ENCODE measurements around the gene KDR.

The KDR gene

DNA sequence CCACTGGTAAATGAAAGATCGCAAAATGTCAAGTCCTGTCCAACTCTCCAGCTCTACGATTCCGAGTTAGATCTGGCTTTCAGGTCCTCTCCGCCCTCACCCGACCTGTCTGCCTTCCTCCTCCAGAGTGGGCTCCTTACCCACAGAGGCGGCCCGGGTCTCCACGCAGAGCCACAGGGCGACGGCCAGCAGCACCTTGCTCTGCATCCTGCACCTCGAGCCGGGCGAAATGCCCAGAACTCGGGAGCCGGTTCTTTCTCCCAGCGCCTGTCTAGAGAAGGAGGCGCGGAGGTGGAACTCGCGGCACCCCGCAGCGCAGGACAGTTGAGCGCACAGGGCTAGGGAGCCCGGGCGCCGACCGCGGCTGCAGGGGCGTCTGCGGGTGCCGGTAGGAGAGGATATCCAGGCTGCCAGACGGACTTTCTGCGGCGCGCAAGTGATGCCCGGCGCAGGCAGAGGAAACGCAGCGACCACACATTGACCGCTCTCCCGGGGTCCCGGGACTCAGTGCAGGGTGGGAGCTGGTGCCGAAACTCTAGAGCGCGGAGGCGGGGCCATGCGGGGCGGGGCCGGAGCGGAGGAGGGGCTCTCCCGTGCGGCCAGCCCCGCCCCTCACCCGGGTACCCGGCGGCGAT is at the start of gene KDR:
Gene KDR, minus strand, starts transcription at position 509 of the 635 bp plus-strand sequence. Its CDS starts 302 bp downstream, at position 207.
- DNase-seq (ENCODE audit: low read depth in 2 of 2): no peak

DNA sequence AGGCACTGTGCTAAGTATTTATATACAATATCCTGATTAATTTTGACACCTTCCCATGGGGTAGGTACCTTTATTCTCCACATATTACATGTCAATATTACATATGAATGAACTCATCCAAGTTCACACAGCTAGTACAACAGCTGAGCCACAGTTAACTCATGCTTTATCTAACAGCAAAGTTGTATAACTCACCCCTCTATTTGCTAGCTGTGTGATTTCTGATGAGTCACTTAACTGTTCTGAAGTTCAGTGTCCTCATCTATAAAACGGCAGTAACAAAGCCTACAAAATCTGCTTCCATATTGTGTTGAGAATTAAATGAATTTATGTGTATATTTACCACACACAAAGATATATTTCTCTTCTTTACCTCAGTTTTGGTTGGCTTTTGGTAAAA is 48.2 kb upstream of the KDR start:
- DNase-seq (ENCODE audit: low read depth in 2 of 2): no peak

DNA sequence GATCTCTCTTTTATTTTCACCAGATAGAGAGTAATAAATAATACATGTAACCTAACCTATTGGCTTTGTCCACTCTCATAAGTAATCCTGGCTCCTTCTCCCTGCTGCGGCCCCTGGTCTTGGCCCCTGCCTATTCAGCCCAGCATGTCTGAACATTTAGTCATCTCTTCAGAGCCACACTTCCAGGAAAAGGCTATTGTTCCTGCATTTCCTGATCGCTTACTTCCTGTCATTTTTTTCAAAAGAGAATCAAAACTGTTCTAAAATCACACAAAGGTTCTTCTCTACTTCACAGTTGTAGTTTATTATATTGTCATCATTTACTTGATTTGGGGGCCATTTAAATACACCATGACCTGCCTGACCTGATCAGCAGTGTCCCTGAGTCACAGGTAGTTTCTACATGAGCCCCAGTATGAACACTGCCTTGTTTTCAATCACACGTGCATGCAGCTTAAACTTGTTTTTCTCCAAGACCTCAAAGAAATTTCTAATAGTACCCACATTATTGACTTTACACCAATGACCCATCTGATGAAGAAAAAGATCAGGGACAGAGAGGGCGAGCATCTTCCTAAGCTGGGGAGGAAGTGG is 47.4 kb upstream of the KDR start:
- no peak for DNase-seq (ENCODE audit: low read depth in 2 of 2)

DNA sequence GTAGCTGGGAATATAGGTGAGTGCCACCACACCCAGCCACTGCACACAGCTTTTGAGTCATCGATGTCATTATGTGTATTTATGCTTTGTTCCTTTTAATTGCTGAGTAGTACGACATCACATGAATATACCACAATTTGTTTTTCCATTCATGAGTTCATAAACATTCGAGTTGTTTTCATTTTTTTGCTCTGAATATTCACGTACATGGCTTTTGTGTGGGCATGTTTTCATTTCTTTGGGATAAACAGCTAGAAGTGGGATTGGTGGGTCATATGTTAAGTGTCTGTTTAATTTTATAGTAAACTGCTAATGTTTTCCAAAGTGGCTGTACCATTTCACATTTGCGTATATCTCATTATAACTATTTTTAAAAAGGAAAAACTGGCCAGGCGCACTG is 45.1 kb upstream of the KDR start:
- no peak for DNase-seq (ENCODE audit: low read depth in 2 of 2)

DNA sequence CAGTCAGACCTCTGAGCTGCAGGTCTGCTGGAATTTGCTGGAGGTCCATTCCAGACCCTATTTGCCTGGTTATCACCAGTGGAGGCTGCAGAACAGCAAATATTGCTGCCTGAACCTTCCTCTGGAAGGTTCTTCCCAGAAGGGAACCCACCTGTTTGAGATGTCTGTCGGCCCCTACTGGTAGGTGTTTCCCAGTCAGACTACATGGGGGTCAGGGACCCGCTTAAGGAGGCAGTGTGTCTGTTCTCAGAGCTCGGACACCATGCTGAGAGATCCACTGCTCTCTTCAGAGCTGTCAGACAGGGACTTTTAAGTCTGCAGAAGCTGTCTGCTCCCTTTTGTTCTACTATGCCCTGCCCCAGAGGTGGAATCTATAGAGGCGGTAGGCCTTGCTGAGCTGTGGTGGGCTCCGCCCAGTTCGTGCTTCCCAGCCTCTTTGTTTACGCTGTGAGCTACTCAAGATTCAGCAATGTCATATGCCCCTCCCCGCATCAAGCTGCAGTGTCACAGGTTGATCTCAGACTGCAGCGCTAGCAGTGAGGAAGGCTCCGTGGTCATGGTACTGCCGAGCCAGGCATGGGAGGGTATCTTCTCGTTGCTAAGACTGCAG is 44.1 kb upstream of the KDR start:
- DNase-seq (ENCODE audit: low read depth in 2 of 2): no peak

DNA sequence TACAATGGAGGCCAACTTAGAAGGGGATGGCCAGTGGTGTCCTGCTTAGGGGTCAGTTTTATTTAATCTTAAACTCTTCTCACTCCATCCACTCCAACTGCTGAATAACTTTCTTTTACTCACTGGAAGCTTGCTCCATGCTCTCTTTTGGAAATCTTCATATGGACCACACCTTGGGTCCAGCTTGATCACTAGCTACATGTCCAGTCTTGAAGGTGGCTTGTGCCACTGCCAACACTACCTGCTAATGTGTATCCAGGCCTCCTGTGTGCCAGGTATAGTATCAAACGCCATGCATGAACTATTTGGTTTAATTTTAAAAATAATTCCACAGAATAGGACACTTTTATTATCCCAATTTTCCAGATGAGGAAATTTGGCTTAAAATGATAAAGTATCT is 37.0 kb upstream of the KDR start:
- DNase-seq (ENCODE audit: low read depth in 2 of 2): no peak

DNA sequence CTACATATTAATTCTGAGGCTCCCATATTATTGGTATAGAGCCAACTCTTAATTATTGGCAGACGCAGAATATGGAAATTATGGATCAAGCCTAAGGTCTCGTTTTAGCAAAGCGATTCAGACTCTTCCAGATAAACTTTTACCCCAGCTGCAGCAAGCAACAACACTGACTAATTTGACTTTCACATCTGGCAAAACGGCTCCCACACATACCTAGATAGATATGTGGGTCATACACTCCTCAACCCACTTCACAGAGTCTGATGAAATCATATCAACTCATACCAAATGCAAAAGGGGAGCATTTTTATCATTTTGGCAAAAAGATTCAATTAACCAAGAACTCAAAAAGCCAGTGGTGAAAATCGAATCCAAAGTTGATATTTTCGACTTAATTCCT is 36.3 kb upstream of the KDR start:
- DNase-seq (ENCODE audit: low read depth in 2 of 2): no peak

DNA sequence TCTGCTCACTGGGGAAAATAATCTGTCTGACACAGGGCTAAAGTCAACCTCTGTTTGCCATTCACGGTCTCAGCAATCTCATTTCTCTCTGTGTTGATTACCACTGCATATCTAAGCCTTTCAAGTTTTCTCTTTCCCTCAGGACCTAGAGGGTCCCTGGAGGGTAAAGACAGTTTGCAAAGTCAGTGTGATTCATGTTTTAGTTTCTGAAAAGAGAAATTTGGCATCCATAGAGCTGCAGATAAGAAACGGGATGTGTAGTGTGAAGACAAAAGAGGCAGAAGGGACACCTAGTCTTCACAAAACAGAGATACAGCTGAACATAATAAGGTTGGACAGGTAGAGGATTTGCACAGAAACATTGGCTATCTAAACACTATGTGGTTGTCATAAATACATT is 34.5 kb upstream of the KDR start:
- DNase-seq (ENCODE audit: low read depth in 2 of 2): no peak

DNA sequence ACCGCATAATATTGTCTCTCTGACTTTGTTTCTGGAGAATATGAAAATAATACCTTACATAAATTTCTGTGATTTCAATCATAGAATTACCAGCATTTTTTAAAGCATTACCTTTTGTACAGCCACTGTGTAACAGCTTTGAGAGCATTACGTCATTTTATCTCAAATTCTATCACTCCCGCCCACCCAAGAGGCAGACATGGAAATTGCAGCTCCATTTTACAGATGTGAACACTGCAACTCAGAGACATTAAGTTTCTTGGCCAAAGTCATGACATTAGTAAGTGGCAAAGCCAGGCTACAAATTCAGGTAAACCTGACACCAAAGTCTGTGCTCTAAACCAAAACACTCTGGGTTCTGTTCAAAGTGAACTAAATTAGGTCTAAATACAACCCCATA is 33.6 kb upstream of the KDR start:
- DNase-seq (ENCODE audit: low read depth in 2 of 2): no peak

DNA sequence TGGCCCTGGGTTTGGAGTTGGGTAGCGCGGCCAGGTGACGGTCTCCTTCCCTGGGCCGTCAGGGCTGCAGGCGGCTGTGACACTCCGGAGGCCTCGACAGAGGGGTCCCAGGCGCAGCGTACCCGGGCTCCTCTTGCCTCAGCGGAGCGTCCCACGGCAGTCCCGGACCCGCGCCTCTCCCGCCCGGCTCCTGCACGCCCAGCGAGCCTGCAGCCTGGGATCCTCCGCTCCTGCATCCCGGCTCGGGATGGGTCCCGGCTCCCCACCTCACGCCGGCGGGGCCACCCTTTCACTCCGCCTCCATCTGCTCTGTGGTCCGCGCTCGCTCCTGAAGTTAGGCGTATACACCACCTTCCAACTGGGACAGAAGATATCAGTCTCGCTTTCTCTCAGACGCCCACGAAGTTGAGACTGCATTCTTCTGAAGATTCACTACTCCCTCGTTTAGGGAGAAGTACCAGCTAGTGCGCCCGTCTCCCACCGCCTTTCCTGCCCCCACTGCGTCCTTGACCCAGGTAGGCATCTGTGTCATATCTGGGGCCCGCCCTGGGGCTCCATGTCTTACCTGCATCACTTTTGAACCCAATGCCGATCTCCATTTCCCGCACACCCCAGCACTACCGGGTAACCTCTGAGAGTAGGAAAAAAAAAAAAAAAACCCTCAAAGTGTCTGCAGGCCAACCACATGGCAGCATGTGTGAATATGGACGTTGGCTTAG is 32.3 kb upstream of the KDR start:
- DNase-seq (ENCODE audit: low read depth in 2 of 2): no peak

DNA sequence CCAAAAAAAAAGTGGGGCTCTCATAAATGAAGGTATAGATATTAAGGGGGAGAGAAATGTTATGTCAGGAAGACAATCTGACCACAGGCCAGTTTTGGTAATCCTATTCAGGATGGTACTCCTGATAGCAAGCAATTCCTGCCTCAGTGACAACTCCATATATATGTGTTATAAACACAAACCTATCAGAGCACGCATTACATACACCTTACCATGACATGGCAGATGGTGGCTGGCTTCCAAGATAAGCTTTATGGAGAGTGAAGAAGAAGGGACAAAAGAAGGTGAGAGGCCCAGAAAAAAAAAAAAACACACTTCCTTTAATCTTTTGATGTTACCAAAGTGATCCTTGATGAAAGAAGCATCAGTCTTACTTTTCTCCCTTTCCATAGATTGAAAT is 29.5 kb upstream of the KDR start:
- no peak for DNase-seq (ENCODE audit: low read depth in 2 of 2)

DNA sequence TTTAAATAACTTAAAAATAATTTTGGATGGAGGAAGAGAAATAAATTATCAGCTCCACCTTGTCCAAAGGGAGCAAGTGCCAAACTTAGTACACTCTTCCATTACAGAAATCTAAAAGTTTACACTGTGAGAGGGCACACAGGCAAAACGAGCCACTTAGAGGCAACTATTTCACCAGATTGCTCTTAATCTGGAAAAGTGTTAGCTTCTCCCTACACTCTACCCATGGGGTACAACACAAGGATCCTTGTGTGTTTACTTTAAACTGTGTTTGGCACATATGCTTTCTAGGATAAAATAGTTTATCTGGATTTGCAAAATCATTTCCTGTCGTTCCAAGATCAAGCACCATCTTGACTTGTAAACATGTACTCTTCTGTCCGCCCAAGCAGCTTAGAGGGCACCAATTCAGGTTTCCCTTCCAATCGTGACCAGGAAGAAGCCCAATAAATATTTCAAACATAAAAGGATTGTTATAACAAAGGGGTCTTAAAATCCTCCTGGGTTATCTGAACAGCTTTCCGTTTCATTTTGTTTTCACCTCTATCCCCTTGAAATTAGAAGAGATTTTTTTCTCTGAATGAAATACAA is 29.0 kb upstream of the KDR start:
- no peak for DNase-seq (ENCODE audit: low read depth in 2 of 2)

DNA sequence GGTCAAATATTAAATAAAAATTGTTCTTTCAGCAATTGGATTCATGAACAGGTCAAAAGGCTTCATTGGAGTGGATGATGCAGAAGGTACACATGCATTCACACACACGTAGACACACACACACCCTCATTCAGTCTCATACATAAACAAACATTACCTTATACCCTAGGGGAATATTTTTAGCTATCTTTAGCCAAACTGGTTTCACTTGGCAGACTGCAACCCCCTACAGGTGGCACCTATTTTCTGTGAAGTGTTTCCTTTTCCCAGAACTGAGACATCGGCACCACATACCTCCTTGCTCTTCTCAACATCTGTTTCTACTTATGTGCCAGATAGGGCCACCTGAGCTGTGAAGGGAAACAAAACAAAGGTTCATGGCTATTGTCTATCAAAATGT is 18.5 kb upstream of the KDR start:
- DNase-seq (ENCODE audit: low read depth in 2 of 2): no peak

DNA sequence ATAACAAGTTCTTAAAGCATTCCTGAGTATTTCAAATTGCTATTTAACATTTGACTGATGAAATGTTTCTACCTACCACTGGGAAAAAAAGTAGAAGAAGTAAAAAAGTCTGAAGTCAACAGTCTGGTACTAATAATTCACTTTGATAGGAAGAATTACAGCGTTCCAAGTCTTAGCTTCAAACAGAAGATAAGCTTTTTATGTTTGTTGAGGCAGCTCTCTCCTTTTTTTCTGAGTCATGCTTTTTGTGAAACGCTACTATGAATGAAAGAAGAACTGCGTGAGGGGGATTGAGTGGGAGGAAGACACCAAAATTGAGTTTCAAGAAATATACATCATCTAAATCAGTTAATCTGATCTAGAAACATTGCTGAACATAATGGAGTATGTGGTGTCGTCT is 13.0 kb upstream of the KDR start:
- no peak for DNase-seq (ENCODE audit: low read depth in 2 of 2)

DNA sequence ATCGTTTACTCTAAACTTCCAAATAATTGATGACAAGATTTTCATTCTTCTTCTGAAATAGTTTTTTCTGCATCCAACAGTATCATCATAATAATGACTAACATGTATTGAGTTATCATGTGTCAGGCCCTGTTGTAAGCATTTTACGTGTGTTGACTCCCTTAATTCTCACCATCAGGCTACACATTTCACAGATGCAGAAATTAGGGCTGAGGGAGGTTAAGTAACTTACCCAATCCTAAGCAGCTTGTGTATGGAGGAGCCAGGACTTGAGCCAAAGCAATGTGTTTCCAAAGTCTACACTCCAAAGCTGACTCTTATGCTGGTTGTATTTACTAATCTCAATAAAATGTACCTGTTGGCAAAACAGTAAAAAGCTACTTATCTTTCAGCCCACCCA is 11.2 kb upstream of the KDR start:
- no peak for DNase-seq (ENCODE audit: low read depth in 2 of 2)

DNA sequence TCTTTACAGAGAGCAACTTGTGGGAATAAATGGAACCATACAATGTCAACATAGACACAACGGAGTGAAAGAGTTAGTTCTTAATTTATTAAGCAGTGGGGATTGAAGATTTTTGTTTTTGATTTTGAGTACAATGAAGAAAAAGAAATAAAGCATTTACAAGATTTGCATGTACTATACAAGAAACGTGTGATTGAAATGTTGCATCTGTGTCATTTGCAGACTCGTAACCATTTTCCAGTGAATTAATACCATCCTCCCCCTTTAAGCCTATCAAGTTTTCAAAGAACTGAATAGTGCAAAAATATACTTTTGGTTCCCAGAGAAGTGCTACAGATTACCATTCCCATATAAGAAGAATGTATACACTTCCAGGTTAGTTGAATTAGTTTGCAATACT is 8.6 kb upstream of the KDR start:
- DNase-seq (ENCODE audit: low read depth in 2 of 2): no peak

DNA sequence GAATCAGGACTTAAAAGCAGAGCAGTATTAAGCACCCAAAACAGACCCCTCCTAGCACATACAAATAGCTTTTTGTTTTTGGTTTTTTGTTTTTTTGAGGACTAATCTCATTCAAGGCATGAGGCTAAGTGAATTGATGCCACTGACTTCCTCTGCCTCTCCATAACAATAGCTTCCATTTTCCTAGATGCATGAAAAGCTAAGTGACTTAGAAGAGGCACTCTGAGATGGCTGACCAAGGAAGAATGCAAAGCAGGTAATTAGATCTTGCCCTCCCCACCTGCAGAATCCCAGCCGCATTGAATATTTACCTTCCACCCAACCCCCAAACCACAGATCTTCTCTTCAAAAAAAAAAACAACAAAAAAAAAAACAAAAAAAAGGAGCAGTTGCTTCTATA is 7.4 kb upstream of the KDR start:
- no peak for DNase-seq (ENCODE audit: low read depth in 2 of 2)

DNA sequence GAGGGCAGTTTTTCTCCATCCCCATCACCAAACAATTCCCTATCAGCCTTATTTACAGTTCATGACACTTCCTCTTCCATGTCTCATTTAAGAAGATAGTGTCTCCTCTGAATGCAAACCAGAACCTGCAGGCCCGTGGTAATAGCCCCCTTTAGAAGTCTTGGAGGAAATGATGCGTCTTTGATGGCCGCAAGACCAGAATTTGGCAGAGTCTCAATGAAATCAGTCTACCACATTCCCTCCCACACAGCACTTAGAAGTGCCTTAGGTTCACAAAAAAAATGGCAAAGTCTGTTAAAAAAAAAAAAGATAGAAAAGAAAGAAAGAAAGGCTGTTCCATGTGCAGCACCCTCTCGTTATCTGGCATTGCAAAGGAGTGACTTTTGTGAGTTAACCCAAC is 2.1 kb upstream of the KDR start:
- no peak for DNase-seq (ENCODE audit: low read depth in 2 of 2)

DNA sequence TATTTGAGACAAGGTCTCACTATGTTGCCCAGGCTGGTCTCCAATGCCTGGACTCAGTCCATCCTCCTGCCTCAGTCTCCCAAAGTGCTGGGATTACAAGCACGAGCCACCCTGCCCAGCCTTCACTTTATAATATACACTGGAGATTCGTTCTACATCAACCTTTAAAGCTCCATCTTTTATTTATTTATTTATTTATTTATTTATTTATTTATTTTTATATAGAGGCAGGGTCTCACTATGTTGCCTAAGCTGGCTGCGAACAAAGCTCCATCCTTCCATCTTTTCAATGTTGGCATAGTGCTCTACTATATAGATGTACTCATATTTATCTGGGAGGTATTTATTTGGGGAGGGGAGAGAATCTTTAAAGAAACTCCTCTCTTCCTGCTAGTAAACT is 1.7 kb upstream of the KDR start:
- DNase-seq (ENCODE audit: low read depth in 2 of 2): no peak

DNA sequence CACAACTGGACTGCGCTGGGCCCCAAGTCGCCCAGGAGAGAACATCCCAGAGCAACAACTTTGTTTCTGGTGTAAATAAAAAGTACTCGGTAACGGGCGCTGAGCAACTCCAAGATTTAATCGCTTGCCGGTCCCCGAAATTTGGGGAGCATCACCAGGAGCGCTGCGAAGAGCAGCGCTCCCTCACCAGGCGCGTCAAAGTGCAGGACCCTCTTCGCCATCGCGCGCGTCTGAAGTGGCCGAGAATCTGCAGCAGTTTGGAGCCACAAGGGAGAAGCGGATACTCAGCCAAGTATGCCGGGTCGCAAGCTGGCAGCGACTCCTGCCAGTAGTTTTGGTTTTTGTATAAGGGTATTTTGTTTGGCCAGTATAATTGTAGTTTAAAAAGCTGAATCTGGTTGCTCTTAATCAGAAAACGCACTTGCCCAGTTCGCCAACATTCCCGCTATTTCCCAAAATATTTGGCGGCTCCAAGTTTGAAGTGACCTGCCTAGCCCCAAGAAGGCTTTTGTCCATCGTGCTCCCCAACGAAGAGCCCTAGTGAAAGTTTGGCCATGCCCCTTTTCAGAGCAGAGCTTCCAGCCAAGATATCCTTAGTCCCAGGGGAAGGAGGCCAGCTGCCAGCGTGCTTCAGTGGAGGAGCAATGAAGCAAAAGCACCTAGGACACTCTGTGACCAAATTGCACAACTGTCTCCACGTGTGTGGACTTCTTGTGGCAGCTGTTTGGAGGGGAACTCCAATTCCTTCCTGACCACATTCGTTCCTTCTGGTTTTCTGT is 557 bp upstream of the KDR start:
- no peak for DNase-seq (ENCODE audit: low read depth in 2 of 2)

DNA sequence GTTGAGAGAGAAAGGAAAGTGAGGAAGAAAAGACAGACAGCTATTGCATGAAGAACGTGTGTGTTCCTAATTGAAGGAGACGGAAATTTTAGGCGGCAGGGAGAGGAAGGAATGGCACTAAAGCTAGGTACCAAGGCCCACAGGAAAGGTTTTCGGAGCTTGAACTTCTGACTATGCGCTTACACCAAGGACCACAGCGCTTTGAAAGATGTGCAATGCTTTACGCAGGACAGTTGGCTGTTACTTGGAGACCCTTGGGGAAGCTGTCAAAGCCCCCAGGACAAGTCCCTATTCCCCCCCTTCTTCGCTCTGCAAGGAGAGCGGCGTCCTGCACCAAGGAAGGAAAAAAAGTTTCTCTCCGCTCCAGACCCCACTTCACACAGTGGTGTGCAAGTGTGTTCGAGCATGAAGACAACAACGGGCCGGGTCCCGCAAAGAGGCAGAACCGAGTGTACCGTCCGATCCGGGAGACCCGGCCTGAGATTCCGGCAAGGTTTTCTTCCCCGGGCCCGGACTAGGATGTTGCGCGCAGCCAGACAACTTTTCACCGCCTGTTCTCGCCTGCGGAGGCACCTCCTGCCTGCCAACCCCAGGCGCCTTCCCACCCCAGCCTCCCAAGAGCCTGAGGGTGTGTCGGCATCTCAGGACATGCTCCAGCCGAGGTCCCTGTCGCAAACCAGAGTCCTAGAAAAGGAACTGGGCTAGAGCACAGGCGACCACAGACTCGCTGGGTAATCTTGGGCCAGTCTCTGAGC is 896 bp downstream of the KDR start:
- DNase-seq (ENCODE audit: low read depth in 2 of 2): no peak

Data from stimulated activated CD8-positive, alpha-beta memory T cell treated with anti-CD3 and anti-CD28 coated beads, Interleukin-2, amount 100 ng/mL, for 1 hour (primary cell).